ENCODE measurements around the gene PLAAT2.

PLAAT2 gene

DNA sequence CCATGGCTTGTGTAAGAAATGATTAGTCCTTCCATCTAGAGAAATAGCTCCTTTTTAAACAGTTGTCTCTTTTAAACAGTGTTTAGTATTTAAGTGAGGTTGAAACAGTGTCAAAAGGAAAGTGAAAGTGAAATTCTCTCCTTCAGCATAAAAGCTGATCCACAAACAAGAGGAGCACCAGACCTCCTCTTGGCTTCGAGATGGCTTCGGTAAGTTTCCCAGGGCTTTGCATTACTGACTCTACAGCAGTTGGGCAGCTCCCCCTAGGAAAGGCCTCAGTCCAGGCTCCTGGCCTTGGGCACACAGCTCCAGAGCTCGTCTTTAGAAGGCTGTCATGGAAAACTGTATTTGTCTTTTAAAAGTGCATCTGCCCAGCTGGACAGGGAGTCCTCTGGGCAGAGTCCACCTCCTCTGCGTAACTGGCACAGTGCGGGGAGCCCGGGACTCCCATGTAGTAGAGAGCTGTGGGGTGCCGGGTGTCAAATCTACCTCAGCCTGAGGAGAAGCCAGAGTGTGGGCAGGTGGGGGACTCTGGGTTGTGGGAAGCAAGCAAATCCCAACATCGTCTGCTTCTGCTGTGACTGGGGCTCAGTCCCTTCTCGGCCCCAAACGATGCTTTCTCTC lies 26.4 kb downstream of the PLAAT2 start, which contains the start of gene PLAAT4:
TSS of gene PLAAT4 (plus strand) at position 140 of the 624 bp plus-strand sequence. CDS start at position 201, 61 bp downstream.
- Histone ChIP-seq H3K36me3 (ENCODE audit: insufficient read depth, low read length) (no peaks in the 10 kb centered on the region), H4K20me1 (ENCODE audit: insufficient read depth, low read length) (no peaks in the 10 kb centered on the region), H3K4me2 (ENCODE audit: insufficient read depth, low read length) (peak within 1 kb of the TSS; percentile 89), H3K4me1 (ENCODE audit: insufficient read depth, low read length) (peaks cover 41% of the 10 kb centered on the region), H2AFZ (ENCODE audit: low read depth, low read length) (peak within 1 kb of the TSS; percentile 94), H3K79me2 (ENCODE audit: insufficient read depth, low read length) (no peaks in the 10 kb centered on the region), H3K9ac (ENCODE audit: low read depth, low read length) (peak within 1 kb of the TSS; percentile 67), H3K27ac (ENCODE audit: low read length) (peak within 1 kb of the TSS; percentile 84), H3K27me3 (ENCODE audit: insufficient read depth, low read length, poor library complexity) (no peaks in the 10 kb centered on the region), H3K4me3 (ENCODE audit: low read depth in 1 of 2, low read length in 2 of 2) (peak within 1 kb of the TSS; percentile 34 to 65; a peak in 3 of 4 replicates), H3K9me3 (ENCODE audit: insufficient read depth, low read length, severe bottlenecking) (no peaks in the 10 kb centered on the region)
- TF ChIP-seq CTCF (IDR thresholded peaks at IDR 0.05; ENCODE audit: borderline replicate concordance, extremely low read depth, low read length, poor library complexity, severe bottlenecking) (no peak), EZH2 (IDR thresholded peaks at IDR 0.05; ENCODE audit: borderline replicate concordance, low read depth, low read length, severe bottlenecking) (no peak)
- peak; percentile 64 for DNase-seq
- peak; percentile 81 for ATAC-seq (ENCODE audit: insufficient read depth, low read depth)

GRCh38 chr11:63535734-63536133 lies 27.4 kb downstream of the PLAAT2 start:
- no peaks in the 10 kb centered on the region for H3K36me3 ChIP-seq (ENCODE audit: insufficient read depth, low read length)
- DNase-seq = no peak
- H3K27me3 ChIP-seq (ENCODE audit: insufficient read depth, low read length, poor library complexity) = no peaks in the 10 kb centered on the region
- no peaks in the 10 kb centered on the region for H4K20me1 ChIP-seq (ENCODE audit: insufficient read depth, low read length)
- ATAC-seq (ENCODE audit: insufficient read depth, low read depth) = no peak
- H3K79me2 ChIP-seq (ENCODE audit: insufficient read depth, low read length) = no peaks in the 10 kb centered on the region
- no peak for TF ChIP-seq CTCF (IDR thresholded peaks at IDR 0.05; ENCODE audit: borderline replicate concordance, extremely low read depth, low read length, poor library complexity, severe bottlenecking)
- no peak for TF ChIP-seq EZH2 (IDR thresholded peaks at IDR 0.05; ENCODE audit: borderline replicate concordance, low read depth, low read length, severe bottlenecking)
- H2AFZ ChIP-seq (ENCODE audit: low read depth, low read length) = 0 out of 2 replicates have a peak overlapping the region, but pooled peaks have one; percentile 22
- no peak overlapping the region for H3K4me3 ChIP-seq (ENCODE audit: low read depth in 1 of 2, low read length in 2 of 2)
- H3K4me1 ChIP-seq (ENCODE audit: insufficient read depth, low read length) = peaks cover 49% of the 10 kb centered on the region
- no peaks in the 10 kb centered on the region for H3K9me3 ChIP-seq (ENCODE audit: insufficient read depth, low read length, severe bottlenecking)
- H3K9ac ChIP-seq (ENCODE audit: low read depth, low read length) = no peak overlapping the region
- H3K27ac ChIP-seq (ENCODE audit: low read length) = peak overlapping the region; percentile 17; the same call in 1 of the 2 replicates
- no peak overlapping the region; the same call in 1 of the 2 replicates for H3K4me2 ChIP-seq (ENCODE audit: insufficient read depth, low read length)

DNA sequence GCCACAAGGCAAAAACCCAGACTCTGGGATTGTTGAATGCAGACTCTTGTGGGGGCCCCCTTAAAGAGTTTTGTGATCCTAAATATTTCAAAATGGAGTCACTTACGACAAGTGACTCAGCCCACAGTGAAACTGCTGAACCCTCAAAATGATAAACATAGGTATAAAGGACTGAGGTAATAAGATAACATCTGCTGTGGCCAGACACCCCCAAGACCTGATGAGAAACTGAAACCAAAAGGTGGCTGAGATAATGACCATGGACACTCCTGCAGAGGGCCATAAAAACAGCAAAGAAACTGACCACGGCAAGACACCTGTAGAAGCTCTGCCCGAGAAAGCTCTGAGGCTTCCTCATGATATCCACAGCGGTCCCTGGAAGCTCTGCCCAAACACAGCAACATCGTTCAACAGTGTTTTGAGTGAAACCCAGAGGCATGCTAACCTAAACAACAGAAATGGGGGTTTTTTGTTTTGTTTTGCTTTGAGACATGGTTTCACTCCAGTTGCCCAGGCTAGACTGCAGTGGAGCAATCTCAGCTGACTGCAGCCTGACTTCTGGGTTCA lies 28.2 kb downstream of the PLAAT2 start:
- ATAC-seq (ENCODE audit: insufficient read depth, low read depth) = no peak
- Histone ChIP-seq H3K4me2 (ENCODE audit: insufficient read depth, low read length) (no peak overlapping the region), H3K4me1 (ENCODE audit: insufficient read depth, low read length) (peaks cover 49% of the 10 kb centered on the region)

More for the DNA sequence above, 28.2 kb downstream of the PLAAT2 start:
- H3K27ac ChIP-seq (ENCODE audit: low read length) = no peak overlapping the region
- H3K9me3 ChIP-seq (ENCODE audit: insufficient read depth, low read length, severe bottlenecking) = no peaks in the 10 kb centered on the region
- no peak for DNase-seq
- H3K9ac ChIP-seq (ENCODE audit: low read depth, low read length) = no peak overlapping the region
- H3K36me3 ChIP-seq (ENCODE audit: insufficient read depth, low read length) = no peaks in the 10 kb centered on the region
- no peaks in the 10 kb centered on the region for H4K20me1 ChIP-seq (ENCODE audit: insufficient read depth, low read length)
- no peaks in the 10 kb centered on the region for H3K79me2 ChIP-seq (ENCODE audit: insufficient read depth, low read length)
- H2AFZ ChIP-seq (ENCODE audit: low read depth, low read length) = no peak overlapping the region
- H3K27me3 ChIP-seq (ENCODE audit: insufficient read depth, low read length, poor library complexity) = no peaks in the 10 kb centered on the region
- TF ChIP-seq CTCF (IDR thresholded peaks at IDR 0.05; ENCODE audit: borderline replicate concordance, extremely low read depth, low read length, poor library complexity, severe bottlenecking) (no peak), EZH2 (IDR thresholded peaks at IDR 0.05; ENCODE audit: borderline replicate concordance, low read depth, low read length, severe bottlenecking) (no peak)
- H3K4me3 ChIP-seq (ENCODE audit: low read depth in 1 of 2, low read length in 2 of 2) = no peak overlapping the region

All from DND-41 (cell line).